ENCODE data around the gene ATP5MK. TPM values are rescaled to one million over a fixed set of nuclear protein-coding genes. Genes with fewer than 3 reads are reported as not detected.

Gene ATP5MK
- total RNA-seq, 2 donors from 2014 or later = 360 to 396 TPM

DNA sequence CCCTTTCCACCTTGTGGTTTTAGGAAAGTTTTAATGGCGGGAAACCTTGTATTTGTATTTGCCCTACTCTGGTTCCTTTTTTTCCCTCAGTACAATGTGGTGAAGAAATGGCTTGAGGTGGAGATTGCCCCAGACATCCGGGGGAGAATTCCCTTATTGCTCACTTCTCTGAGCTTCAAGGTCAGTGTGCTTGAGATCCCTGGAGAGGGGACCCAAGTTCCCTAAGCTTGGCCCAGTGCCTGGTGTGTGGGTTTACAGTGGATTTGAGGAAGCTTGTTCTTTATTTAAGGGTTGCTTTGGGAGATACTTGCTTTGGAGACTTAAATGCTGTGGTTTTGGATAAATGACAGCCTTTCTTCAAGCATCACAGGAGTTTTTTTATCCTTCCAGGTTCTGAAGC lies 37.6 kb upstream of the ATP5MK start:
- no peaks in the 10 kb centered on the region for H3K27me3 Mint-ChIP-seq (ENCODE audit: insufficient read depth)
- H3K36me3 Mint-ChIP-seq (ENCODE audit: low read depth) = peaks cover 73% of the 10 kb centered on the region
- H3K4me1 ChIP-seq (ENCODE audit: control insufficient read depth, insufficient read depth, low read length) = no peaks in the 10 kb centered on the region
- no peak for DNase-seq
- no peak overlapping the region for H3K27ac Mint-ChIP-seq
- H3K4me3 ChIP-seq (ENCODE audit: low read length) = no peak overlapping the region
- H3K4me3 Mint-ChIP-seq = no peak overlapping the region
- H3K27ac ChIP-seq (ENCODE audit: low read depth, low read length) = no peak overlapping the region
- WGBS, 2 experiments (ENCODE audit: insufficient coverage in 1 of 2, insufficient read length in 1 of 2) = 88 to 100% methylated on average over 1 to 2 of the region's 2 CpGs
- no peak overlapping the region for H3K9ac ChIP-seq (ENCODE audit: extremely low read depth, low read length, poor library complexity, severe bottlenecking)
- no peaks in the 10 kb centered on the region for H3K27me3 ChIP-seq (ENCODE audit: control insufficient read depth, insufficient read depth, low read length, poor library complexity, severe bottlenecking)
- no peaks in the 10 kb centered on the region for H3K9me3 ChIP-seq (ENCODE audit: control insufficient read depth, low read length)
- H3K4me1 Mint-ChIP-seq = no peaks in the 10 kb centered on the region
- H3K9me3 Mint-ChIP-seq = no peaks in the 10 kb centered on the region
- peaks cover 87% of the 10 kb centered on the region for H3K36me3 ChIP-seq (ENCODE audit: control insufficient read depth, insufficient read depth, low read length)
- TF ChIP-seq CTCF (conservative IDR thresholded peaks at IDR 0.05) = no peak

- no peak overlapping the region for H3K4me3 Mint-ChIP-seq
- H3K4me1 Mint-ChIP-seq = no peaks in the 10 kb centered on the region
- 94 to 95% methylated on average over 6 to 8 of the region's 8 CpGs for WGBS, 2 experiments (ENCODE audit: insufficient coverage in 1 of 2, insufficient read length in 1 of 2)
- no peak overlapping the region for H3K9ac ChIP-seq (ENCODE audit: extremely low read depth, low read length, poor library complexity, severe bottlenecking)
- peaks cover 74% of the 10 kb centered on the region for H3K36me3 Mint-ChIP-seq (ENCODE audit: low read depth)
- H3K27me3 ChIP-seq (ENCODE audit: control insufficient read depth, insufficient read depth, low read length, poor library complexity, severe bottlenecking) = no peaks in the 10 kb centered on the region
- TF ChIP-seq CTCF (conservative IDR thresholded peaks at IDR 0.05) = no peak
- DNase-seq = no peak
- no peaks in the 10 kb centered on the region for H3K9me3 ChIP-seq (ENCODE audit: control insufficient read depth, low read length)
- no peaks in the 10 kb centered on the region for H3K4me1 ChIP-seq (ENCODE audit: control insufficient read depth, insufficient read depth, low read length)
- H3K27ac Mint-ChIP-seq = no peak overlapping the region
- no peaks in the 10 kb centered on the region for H3K27me3 Mint-ChIP-seq (ENCODE audit: insufficient read depth)
- H3K36me3 ChIP-seq (ENCODE audit: control insufficient read depth, insufficient read depth, low read length) = peaks cover 89% of the 10 kb centered on the region
- no peaks in the 10 kb centered on the region for H3K9me3 Mint-ChIP-seq
- H3K4me3 ChIP-seq (ENCODE audit: low read length) = no peak overlapping the region
- no peak overlapping the region for H3K27ac ChIP-seq (ENCODE audit: low read depth, low read length)
Observed at GRCh38 chr10:103431902-103432301, 35.6 kb upstream of the ATP5MK start.

DNA sequence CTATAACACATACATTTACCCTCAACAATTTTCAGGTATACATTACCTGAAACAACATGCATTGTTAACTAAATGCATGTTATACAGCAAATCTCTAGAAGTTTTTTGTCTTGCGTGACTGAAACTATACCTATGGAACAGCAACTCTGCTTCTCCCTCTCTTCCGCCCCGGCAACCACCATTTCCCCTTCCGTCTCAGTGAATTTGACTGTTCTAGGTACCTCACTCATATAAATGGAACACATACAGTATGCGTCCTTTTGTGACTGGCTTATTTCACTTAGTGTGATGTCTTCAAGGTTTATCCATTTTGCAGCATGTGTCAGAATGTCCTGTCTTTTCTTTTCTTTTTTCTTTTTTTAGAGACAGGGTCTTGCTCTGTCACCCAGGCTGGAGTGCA lies 33.4 kb upstream of the ATP5MK start:
- DNase-seq = no peak
- no peaks in the 10 kb centered on the region for H3K27me3 Mint-ChIP-seq (ENCODE audit: insufficient read depth)
- H3K9ac ChIP-seq (ENCODE audit: extremely low read depth, low read length, poor library complexity, severe bottlenecking) = no peak overlapping the region
- H3K9me3 ChIP-seq (ENCODE audit: control insufficient read depth, low read length) = no peaks in the 10 kb centered on the region
- no peak for TF ChIP-seq CTCF (conservative IDR thresholded peaks at IDR 0.05)
- peaks cover 90% of the 10 kb centered on the region for H3K36me3 ChIP-seq (ENCODE audit: control insufficient read depth, insufficient read depth, low read length)
- H3K36me3 Mint-ChIP-seq (ENCODE audit: low read depth) = peaks cover 76% of the 10 kb centered on the region
- H3K4me1 ChIP-seq (ENCODE audit: control insufficient read depth, insufficient read depth, low read length) = no peaks in the 10 kb centered on the region
- no peaks in the 10 kb centered on the region for H3K27me3 ChIP-seq (ENCODE audit: control insufficient read depth, insufficient read depth, low read length, poor library complexity, severe bottlenecking)
- no peaks in the 10 kb centered on the region for H3K4me1 Mint-ChIP-seq
- 93 to 98% methylated on average over 5 of the region's 5 CpGs for WGBS, 2 experiments (ENCODE audit: insufficient coverage in 1 of 2, insufficient read length in 1 of 2)
- no peak overlapping the region for H3K27ac ChIP-seq (ENCODE audit: low read depth, low read length)
- H3K4me3 ChIP-seq (ENCODE audit: low read length) = no peak overlapping the region
- H3K9me3 Mint-ChIP-seq = no peaks in the 10 kb centered on the region
- H3K4me3 Mint-ChIP-seq = no peak overlapping the region
- H3K27ac Mint-ChIP-seq = no peak overlapping the region
